WTC11 (cell line): ENCODE measurements around the gene ATP9A.

Source experiments
- CREM ChIP-seq: sonication (generic); formaldehyde crosslinking; IDR thresholded peaks from 2 replicates; pipeline ENCODE4 v1.8.1; 2022; ENCODE audit warnings: mild to moderate bottlenecking, missing genetic modification reagents, moderate library complexity
- CTCF ChIP-seq: fragments of 200-600 bp; IDR thresholded peaks from 2 replicates; pipeline ENCODE4 v1.8.0; 2022; ENCODE audit warnings: antibody characterized with exemption
- ELF4 ChIP-seq: sonication (generic); formaldehyde crosslinking; IDR thresholded peaks from 2 replicates; pipeline ENCODE4 v1.8.1; 2022; ENCODE audit warnings: low read depth, mild to moderate bottlenecking, moderate library complexity, missing genetic modification reagents
- ESRRA ChIP-seq: sonication (generic); formaldehyde crosslinking; IDR thresholded peaks from 2 replicates; pipeline ENCODE4 v1.8.1; 2022; ENCODE audit warnings: mild to moderate bottlenecking, missing genetic modification reagents, borderline replicate concordance
- FOXK1 ChIP-seq: sonication (generic); formaldehyde crosslinking; IDR thresholded peaks from 2 replicates; pipeline ENCODE4 v1.8.0; 2022; ENCODE audit warnings: mild to moderate bottlenecking, moderate library complexity, missing genetic modification reagents
- FOXP1 ChIP-seq: sonication (generic); formaldehyde crosslinking; IDR thresholded peaks from 2 replicates; pipeline ENCODE4 v1.8.0; 2022; ENCODE audit warnings: missing genetic modification reagents, mild to moderate bottlenecking, moderate library complexity, borderline replicate concordance
- GABPB1 ChIP-seq: sonication (generic); formaldehyde crosslinking; IDR thresholded peaks from 2 replicates; pipeline ENCODE4 v1.8.1; 2023; ENCODE audit warnings: mild to moderate bottlenecking, missing genetic modification reagents
- IRF2 ChIP-seq: sonication (generic); formaldehyde crosslinking; IDR thresholded peaks from 2 replicates; pipeline ENCODE4 v1.8.0; 2022; ENCODE audit warnings: low read depth, missing genetic modification reagents, borderline replicate concordance
- MAX ChIP-seq: sonication (generic); formaldehyde crosslinking; IDR thresholded peaks from 2 replicates; pipeline ENCODE4 v1.8.0; 2022; ENCODE audit warnings: mild to moderate bottlenecking, missing genetic modification reagents
- NFE2L1 ChIP-seq: sonication (generic); formaldehyde crosslinking; IDR thresholded peaks from 2 replicates; pipeline ENCODE4 v1.8.1; 2023; ENCODE audit warnings: missing genetic modification reagents
- SMAD3 ChIP-seq: sonication (generic); formaldehyde crosslinking; IDR thresholded peaks from 2 replicates; pipeline ENCODE4 v1.8.0; 2022; ENCODE audit warnings: missing genetic modification reagents, mild to moderate bottlenecking, borderline replicate concordance
- TCF7 ChIP-seq: sonication (generic); formaldehyde crosslinking; IDR thresholded peaks from 2 replicates; pipeline ENCODE4 v1.8.0; 2022; ENCODE audit warnings: mild to moderate bottlenecking, low read depth, missing genetic modification reagents, moderate library complexity

- TF ChIP-seq ELF4 (no peak), ESRRA (no peak), CTCF (peak; percentile 84), CREM (no peak), FOXK1 (CRISPR knock-in tag) (peak; percentile 60; the same call in 1 of the 2 replicates), NFE2L1 (CRISPR knock-in tag) (no peak), FOXP1 (no peak; the same call in 1 of the 2 replicates), SMAD3 (CRISPR knock-in tag) (peak; percentile 42; the same call in 1 of the 2 replicates), TCF7 (no peak), MAX (CRISPR knock-in tag) (no peak), GABPB1 (CRISPR knock-in tag) (peak; percentile 62), IRF2 (no peak)
Measured at GRCh38 chr20:51800060-51800871, 32.1 kb upstream of the ATP9A start.
